ENCODE data around the gene SLC1A1. TPM values are rescaled to one million over a fixed set of nuclear protein-coding genes. Genes with fewer than 3 reads are reported as not detected.
"Not testable (repeated sequence)": the region's sequence is repeated elsewhere in the genome, so short reads cannot be mapped to it uniquely, and the experiment has no call there.

The SLC1A1 gene
- total RNA-seq, 2 experiments from 2014 or later: not detected

DNA sequence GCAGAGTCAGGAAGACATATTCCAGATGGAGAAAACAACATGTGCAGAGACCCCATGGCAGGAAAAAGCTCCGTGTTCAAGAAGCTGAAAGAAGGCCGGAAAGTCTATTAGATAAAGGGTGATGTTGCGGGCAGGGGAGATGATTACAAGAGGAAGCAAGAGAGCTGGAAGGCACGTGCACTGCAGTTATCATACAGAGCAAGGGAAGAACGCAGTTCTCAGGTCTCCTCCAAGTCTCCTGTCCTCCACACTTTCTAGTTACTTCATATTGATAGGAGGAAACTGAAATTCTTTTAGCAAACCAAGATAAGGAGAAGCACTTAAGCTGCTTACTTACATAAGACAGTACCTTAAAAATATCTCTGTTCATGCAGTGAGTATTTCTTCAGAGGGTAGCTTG, 113.6 kb downstream of the SLC1A1 start:
- POLR2A ChIA-PET: interaction anchor here (0.6 to 1.0 kb wide), 2 partner anchors 40 to 52 kb away, joined by 4 read pairs; no protein-coding TSS in a partner anchor
- H3K79me2 ChIP-seq (ENCODE audit: insufficient read depth, low read depth, low read length): no peaks in the 10 kb centered on the region
- no TSS peak for BruUV-seq (replicated peaks)
- TF ChIP-seq EZH2phosphoT487 (IDR thresholded peaks at IDR 0.05; ENCODE audit: borderline replicate concordance, low read depth, low read length): no peak
- TF ChIP-seq, protein P1, sequence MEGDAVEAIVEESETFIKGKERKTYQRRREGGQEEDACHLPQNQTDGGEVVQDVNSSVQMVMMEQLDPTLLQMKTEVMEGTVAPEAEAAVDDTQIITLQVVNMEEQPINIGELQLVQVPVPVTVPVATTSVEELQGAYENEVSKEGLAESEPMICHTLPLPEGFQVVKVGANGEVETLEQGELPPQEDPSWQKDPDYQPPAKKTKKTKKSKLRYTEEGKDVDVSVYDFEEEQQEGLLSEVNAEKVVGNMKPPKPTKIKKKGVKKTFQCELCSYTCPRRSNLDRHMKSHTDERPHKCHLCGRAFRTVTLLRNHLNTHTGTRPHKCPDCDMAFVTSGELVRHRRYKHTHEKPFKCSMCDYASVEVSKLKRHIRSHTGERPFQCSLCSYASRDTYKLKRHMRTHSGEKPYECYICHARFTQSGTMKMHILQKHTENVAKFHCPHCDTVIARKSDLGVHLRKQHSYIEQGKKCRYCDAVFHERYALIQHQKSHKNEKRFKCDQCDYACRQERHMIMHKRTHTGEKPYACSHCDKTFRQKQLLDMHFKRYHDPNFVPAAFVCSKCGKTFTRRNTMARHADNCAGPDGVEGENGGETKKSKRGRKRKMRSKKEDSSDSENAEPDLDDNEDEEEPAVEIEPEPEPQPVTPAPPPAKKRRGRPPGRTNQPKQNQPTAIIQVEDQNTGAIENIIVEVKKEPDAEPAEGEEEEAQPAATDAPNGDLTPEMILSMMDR (conservative IDR thresholded peaks at IDR 0.05; ENCODE audit: low read length): no peak
- no peaks in the 10 kb centered on the region for H3K36me3 ChIP-seq (ENCODE audit: insufficient read depth, low read length)
- no peak overlapping the region for H3K4me2 ChIP-seq (ENCODE audit: low read length)
- no peaks in the 10 kb centered on the region for H3K9me2 ChIP-seq (ENCODE audit: insufficient read depth, low read length)
- H2AFZ ChIP-seq (ENCODE audit: low read length): no peak overlapping the region
- H3K9me3 ChIP-seq (ENCODE audit: low read length): no peaks in the 10 kb centered on the region
- no peaks in the 10 kb centered on the region for H3K4me1 ChIP-seq (ENCODE audit: insufficient read depth, low read length, poor library complexity, severe bottlenecking)
- H3K4me3 ChIP-seq (ENCODE audit: low read depth, low read length, poor library complexity, severe bottlenecking): no peak overlapping the region
- CTCF ChIA-PET (ENCODE audit: unreplicated experiment): interaction anchor here (0.6 kb wide), 1 partner anchor 610 kb away, joined by 3 read pairs; no protein-coding TSS in a partner anchor
- H4K20me1 ChIP-seq (ENCODE audit: insufficient read depth, low read length): no peaks in the 10 kb centered on the region
- no peak for DNase-seq (ENCODE audit: low spot score)
- no peak overlapping the region for H3K27ac ChIP-seq (ENCODE audit: low read depth, low read length, poor library complexity, severe bottlenecking)
- intact Hi-C loops (cut with micrococcal nuclease; ENCODE audit: unreplicated experiment): loop anchor here (5.0 kb wide), 2 partner anchors 138 to 383 kb away; partner anchors contain the start of genes AK3 and JAK2

DNA sequence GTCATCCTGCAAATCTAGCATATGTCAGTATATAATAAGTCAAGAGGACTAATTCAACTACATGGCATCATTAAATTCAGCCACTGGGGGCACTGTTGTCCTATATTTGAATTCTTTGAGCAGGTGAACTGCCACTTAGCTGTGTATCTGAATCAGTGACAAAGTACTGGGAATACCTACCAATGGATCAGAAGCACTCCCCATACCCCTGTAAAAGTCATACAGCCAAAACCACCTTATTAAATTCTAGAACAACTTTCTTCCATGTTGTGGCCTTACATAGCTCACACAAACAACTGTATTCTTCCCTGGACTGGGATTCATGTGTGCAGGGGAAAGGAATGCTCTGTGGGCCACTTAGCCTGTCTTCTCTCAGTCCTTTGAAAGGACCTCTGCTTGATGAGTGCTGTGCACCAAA, 114.4 kb downstream of the SLC1A1 start:
- DNase-seq (ENCODE audit: low spot score): peak; percentile 76
- Histone ChIP-seq H3K27ac (ENCODE audit: low read depth, low read length, poor library complexity, severe bottlenecking) (no peak overlapping the region), H3K4me1 (ENCODE audit: insufficient read depth, low read length, poor library complexity, severe bottlenecking) (no peaks in the 10 kb centered on the region), H2AFZ (ENCODE audit: low read length) (no peak overlapping the region), H4K20me1 (ENCODE audit: insufficient read depth, low read length) (no peaks in the 10 kb centered on the region), H3K79me2 (ENCODE audit: insufficient read depth, low read depth, low read length) (no peaks in the 10 kb centered on the region), H3K4me3 (ENCODE audit: low read depth, low read length, poor library complexity, severe bottlenecking) (no peak overlapping the region), H3K9me2 (ENCODE audit: insufficient read depth, low read length) (no peaks in the 10 kb centered on the region), H3K36me3 (ENCODE audit: insufficient read depth, low read length) (no peaks in the 10 kb centered on the region), H3K4me2 (ENCODE audit: low read length) (no peak overlapping the region), H3K9me3 (ENCODE audit: low read length) (no peaks in the 10 kb centered on the region)
- ChIA-PET CTCF (ENCODE audit: unreplicated experiment) (no interaction called here), POLR2A (interaction anchor here (1.0 kb wide), 1 partner anchor 30 kb away, joined by 3 read pairs; no protein-coding TSS in a partner anchor)
- BruUV-seq (replicated peaks): no TSS peak
- no peak for TF ChIP-seq EZH2phosphoT487 (IDR thresholded peaks at IDR 0.05; ENCODE audit: borderline replicate concordance, low read depth, low read length)
- TF ChIP-seq, protein P1 (conservative IDR thresholded peaks at IDR 0.05; ENCODE audit: low read length): peak; percentile 92
- intact Hi-C loops (cut with micrococcal nuclease; ENCODE audit: unreplicated experiment): loop anchor here (5.0 kb wide), 2 partner anchors 138 to 383 kb away; partner anchors contain the start of genes AK3 and JAK2

DNA sequence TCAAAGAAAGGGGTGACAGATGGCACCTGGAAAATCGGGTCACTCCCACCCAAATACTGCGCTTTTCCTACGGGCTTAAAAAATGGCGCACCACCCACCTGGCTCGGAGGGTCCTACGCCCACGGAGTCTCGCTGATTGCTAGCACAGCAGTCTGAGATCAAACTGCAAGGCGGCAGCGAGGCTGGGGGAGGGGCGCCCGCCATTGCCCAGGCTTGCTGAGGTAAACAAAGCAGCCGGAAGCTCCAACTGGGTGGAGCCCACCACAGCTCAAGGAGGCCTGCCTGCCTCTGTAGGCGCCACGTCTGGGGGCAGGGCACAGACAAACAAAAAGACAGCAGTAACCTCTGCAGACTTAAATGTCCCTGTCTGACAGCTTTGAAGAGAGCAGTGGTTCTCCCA, 115.8 kb downstream of the SLC1A1 start:
- H3K9me2 ChIP-seq (ENCODE audit: insufficient read depth, low read length); DNase-seq (ENCODE audit: low spot score); H3K36me3 ChIP-seq (ENCODE audit: insufficient read depth, low read length); H3K4me2 ChIP-seq (ENCODE audit: low read length); H4K20me1 ChIP-seq (ENCODE audit: insufficient read depth, low read length); POLR2A ChIA-PET; H3K79me2 ChIP-seq (ENCODE audit: insufficient read depth, low read depth, low read length); H3K9me3 ChIP-seq (ENCODE audit: low read length); H2AFZ ChIP-seq (ENCODE audit: low read length); BruUV-seq (replicated peaks); intact Hi-C loops (cut with micrococcal nuclease; ENCODE audit: unreplicated experiment); H3K4me3 ChIP-seq (ENCODE audit: low read depth, low read length, poor library complexity, severe bottlenecking); CTCF ChIA-PET (ENCODE audit: unreplicated experiment); H3K27ac ChIP-seq (ENCODE audit: low read depth, low read length, poor library complexity, severe bottlenecking); H3K4me1 ChIP-seq (ENCODE audit: insufficient read depth, low read length, poor library complexity, severe bottlenecking): not testable (repeated sequence)
